ENCODE measurements around the gene ROBO4.

ROBO4 gene

DNA sequence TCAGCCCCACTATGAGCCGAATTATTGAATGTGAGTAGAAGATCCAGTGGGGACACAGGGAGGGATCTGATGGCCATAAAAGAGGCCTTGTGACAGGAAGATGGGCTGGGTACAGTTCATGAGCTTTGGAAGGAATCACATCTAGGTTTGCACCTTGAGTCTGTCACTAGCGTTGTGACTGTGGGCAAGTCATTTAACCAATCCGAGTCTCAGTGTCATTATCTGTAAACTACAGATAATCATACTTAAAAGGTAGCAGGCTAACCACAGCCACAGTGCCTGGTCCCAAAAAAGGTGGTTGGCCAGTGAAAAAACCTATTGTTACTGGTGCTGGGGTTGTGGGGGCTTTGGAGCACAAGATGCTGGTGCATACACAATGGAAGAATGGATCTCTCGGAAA lies 25.2 kb upstream of the ROBO4 start:
- peaks cover 11% of the 10 kb centered on the region for H3K4me1 ChIP-seq (ENCODE audit: control insufficient read depth, insufficient read depth, low read depth, low read length)
- no peak overlapping the region for H3K14ac ChIP-seq (ENCODE audit: low read length in 2 of 2)
- H2BK120ac ChIP-seq (ENCODE audit: low read depth, low read length), result no peak overlapping the region
- H2AFZ ChIP-seq (ENCODE audit: low read depth, low read length), result no peak overlapping the region
- H3K79me1 ChIP-seq (replicated peaks; ENCODE audit: low read length, poor library complexity, severe bottlenecking), result no peaks in the 10 kb centered on the region
- H2BK15ac ChIP-seq (ENCODE audit: low read depth, poor library complexity, severe bottlenecking), result no peak overlapping the region
- no peak overlapping the region for H4K8ac ChIP-seq (ENCODE audit: low read length)
- H3K4me3 ChIP-seq (ENCODE audit: insufficient read depth in 1 of 2, low read depth in 1 of 2, low read length in 2 of 2), result no peak overlapping the region
- DNase-seq, result no peak
- no peak overlapping the region for H3K9ac ChIP-seq (ENCODE audit: low read length)
- no peak overlapping the region for H3K23ac ChIP-seq (ENCODE audit: low read length in 2 of 2)
- H3K9me3 ChIP-seq (ENCODE audit: control insufficient read depth, low read length), result no peaks in the 10 kb centered on the region
- H3K4ac ChIP-seq (ENCODE audit: low read depth in 1 of 2, low read length in 2 of 2), result no peak overlapping the region
- over 99% methylated on average over 4 of the region's 4 CpGs for WGBS
- no peak overlapping the region for H2AK5ac ChIP-seq (ENCODE audit: low read length, severe bottlenecking)
- H2BK12ac ChIP-seq (ENCODE audit: low read length in 2 of 2), result no peak overlapping the region
- H3K18ac ChIP-seq (ENCODE audit: low read depth in 1 of 2, low read length in 2 of 2), result no peak overlapping the region
- no peaks in the 10 kb centered on the region for H3K36me3 ChIP-seq (ENCODE audit: control insufficient read depth in 1 of 2, insufficient read depth in 2 of 2, low read depth in 1 of 2, low read length in 2 of 2)
- H3K27ac ChIP-seq (ENCODE audit: low read length, poor library complexity, severe bottlenecking), result no peak overlapping the region
- peaks cover 0 to 5% of the 10 kb centered on the region in 2 experiments for H3K27me3 ChIP-seq (ENCODE audit: control insufficient read depth in 1 of 2, insufficient read depth in 1 of 2, low read length in 2 of 2)
- H4K91ac ChIP-seq (ENCODE audit: low read length), result no peak overlapping the region
- no peak overlapping the region for H2BK5ac ChIP-seq (ENCODE audit: low read depth, low read length, poor library complexity, severe bottlenecking)
- no peak overlapping the region for H3K4me2 ChIP-seq (ENCODE audit: low read length, poor library complexity, severe bottlenecking)

DNA sequence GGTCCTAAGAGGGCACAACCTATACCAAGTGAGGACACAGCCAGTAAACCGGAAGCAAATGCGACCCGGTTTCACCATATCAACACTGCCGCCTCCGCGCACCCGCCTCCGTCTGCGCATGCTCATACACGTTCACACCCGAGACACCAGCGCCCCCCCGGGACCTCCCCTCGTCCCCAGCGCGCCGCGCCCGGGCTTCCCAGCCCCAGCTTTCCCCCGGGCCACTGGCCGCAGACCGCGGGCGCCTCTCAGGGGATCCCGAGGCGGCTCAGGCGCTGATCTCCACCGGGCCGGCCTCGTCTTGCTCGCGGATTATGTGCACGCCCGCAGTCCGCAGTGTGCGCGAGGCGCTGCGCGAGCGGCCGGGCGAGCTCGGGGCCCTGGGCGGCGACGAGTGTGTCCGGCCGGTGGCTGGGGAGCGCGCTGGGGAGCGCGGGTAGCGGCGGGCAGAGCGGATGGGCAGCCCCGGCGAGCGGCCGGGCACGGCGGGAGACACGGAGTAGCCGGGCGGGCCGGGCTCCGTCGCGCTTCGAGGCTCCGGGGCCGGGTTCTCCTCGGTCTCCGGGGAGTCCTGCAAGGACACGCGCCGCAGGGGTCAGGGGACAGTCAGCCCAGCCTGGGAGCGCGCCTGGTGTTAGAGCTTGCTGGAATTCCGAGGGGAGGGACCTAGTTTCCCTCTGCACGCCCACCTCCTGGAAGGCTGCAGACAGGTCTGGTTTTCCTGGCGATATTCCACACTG lies 23.4 kb upstream of the ROBO4 start:
- Histone ChIP-seq H3K18ac (ENCODE audit: low read depth in 1 of 2, low read length in 2 of 2) (peak overlapping the region; percentile 81 to 90), H3K36me3 (ENCODE audit: control insufficient read depth in 1 of 2, insufficient read depth in 2 of 2, low read depth in 1 of 2, low read length in 2 of 2) (no peaks in the 10 kb centered on the region), H3K14ac (ENCODE audit: low read length in 2 of 2) (peak overlapping the region in 1 of 2 experiments; percentile 79), H3K4me3 (ENCODE audit: insufficient read depth in 1 of 2, low read depth in 1 of 2, low read length in 2 of 2) (peak overlapping the region; percentile 64 to 65), H4K91ac (ENCODE audit: low read length) (peak overlapping the region; percentile 70), H2AFZ (ENCODE audit: low read depth, low read length) (peak overlapping the region; percentile 58), H3K79me1 (replicated peaks; ENCODE audit: low read length, poor library complexity, severe bottlenecking) (no peaks in the 10 kb centered on the region), H2BK15ac (ENCODE audit: low read depth, poor library complexity, severe bottlenecking) (peak overlapping the region; percentile 93), H3K9me3 (ENCODE audit: control insufficient read depth, low read length) (no peaks in the 10 kb centered on the region), H2BK120ac (ENCODE audit: low read depth, low read length) (peak overlapping the region; percentile 78), H3K9ac (ENCODE audit: low read length) (peak overlapping the region; percentile 56), H2AK5ac (ENCODE audit: low read length, severe bottlenecking) (no peak overlapping the region), H3K4me1 (ENCODE audit: control insufficient read depth, insufficient read depth, low read depth, low read length) (peaks cover 11% of the 10 kb centered on the region), H2BK12ac (ENCODE audit: low read length in 2 of 2) (peak overlapping the region; percentile 8 to 15), H3K23ac (ENCODE audit: low read length in 2 of 2) (peak overlapping the region in 1 of 2 experiments; percentile 85), H2BK5ac (ENCODE audit: low read depth, low read length, poor library complexity, severe bottlenecking) (peak overlapping the region; percentile 79), H3K27me3 (ENCODE audit: control insufficient read depth in 1 of 2, insufficient read depth in 1 of 2, low read length in 2 of 2) (peaks cover 0 to 5% of the 10 kb centered on the region in 2 experiments), H4K8ac (ENCODE audit: low read length) (peak overlapping the region; percentile 94), H3K4me2 (ENCODE audit: low read length, poor library complexity, severe bottlenecking) (peak overlapping the region; percentile 79), H3K27ac (ENCODE audit: low read length, poor library complexity, severe bottlenecking) (no peak overlapping the region), H3K4ac (ENCODE audit: low read depth in 1 of 2, low read length in 2 of 2) (peak overlapping the region; percentile 41 to 83)
- DNase-seq, result peak; percentile 74
- WGBS, result 2% methylated on average over 63 of the region's 82 CpGs

DNA sequence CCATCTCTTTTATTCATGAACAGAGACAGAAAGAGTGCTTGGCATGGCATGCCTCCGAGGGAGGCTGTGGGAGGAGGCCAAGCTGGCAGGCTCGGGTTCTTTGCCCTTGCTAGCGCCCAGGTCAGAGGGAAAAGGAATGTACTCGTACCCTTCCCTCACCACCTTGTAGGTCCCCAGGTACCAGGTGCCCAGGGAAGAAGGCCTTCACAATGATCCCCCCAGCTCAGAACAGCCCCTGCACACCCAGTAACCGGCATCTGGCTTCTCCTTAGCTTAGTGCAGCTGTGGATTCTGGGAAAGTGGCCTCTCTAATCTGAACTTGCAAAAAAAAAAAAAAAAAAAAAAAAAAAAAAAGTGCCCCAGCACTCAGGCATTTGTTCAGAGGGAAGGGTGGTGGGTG lies 22.7 kb upstream of the ROBO4 start:
- no peak overlapping the region for H3K23ac ChIP-seq (ENCODE audit: low read length in 2 of 2)
- H3K36me3 ChIP-seq (ENCODE audit: control insufficient read depth in 1 of 2, insufficient read depth in 2 of 2, low read depth in 1 of 2, low read length in 2 of 2), result no peaks in the 10 kb centered on the region
- no peak overlapping the region for H2BK120ac ChIP-seq (ENCODE audit: low read depth, low read length)
- peak overlapping the region; percentile 32 for H4K91ac ChIP-seq (ENCODE audit: low read length)
- H3K4me3 ChIP-seq (ENCODE audit: insufficient read depth in 1 of 2, low read depth in 1 of 2, low read length in 2 of 2), result no peak overlapping the region
- peak overlapping the region; percentile 87 for H4K8ac ChIP-seq (ENCODE audit: low read length)
- no peak overlapping the region for H2BK15ac ChIP-seq (ENCODE audit: low read depth, poor library complexity, severe bottlenecking)
- peaks cover 0 to 5% of the 10 kb centered on the region in 2 experiments for H3K27me3 ChIP-seq (ENCODE audit: control insufficient read depth in 1 of 2, insufficient read depth in 1 of 2, low read length in 2 of 2)
- H3K27ac ChIP-seq (ENCODE audit: low read length, poor library complexity, severe bottlenecking), result no peak overlapping the region
- H3K4ac ChIP-seq (ENCODE audit: low read depth in 1 of 2, low read length in 2 of 2), result no peak overlapping the region
- H2AK5ac ChIP-seq (ENCODE audit: low read length, severe bottlenecking), result peak overlapping the region; percentile 73
- WGBS, result 86% methylated on average over 5 of the region's 5 CpGs
- no peak overlapping the region for H2BK12ac ChIP-seq (ENCODE audit: low read length in 2 of 2)
- no peak overlapping the region for H2AFZ ChIP-seq (ENCODE audit: low read depth, low read length)
- H3K9me3 ChIP-seq (ENCODE audit: control insufficient read depth, low read length), result no peaks in the 10 kb centered on the region
- H3K14ac ChIP-seq (ENCODE audit: low read length in 2 of 2), result no peak overlapping the region
- H3K4me2 ChIP-seq (ENCODE audit: low read length, poor library complexity, severe bottlenecking), result peak overlapping the region; percentile 79
- H3K79me1 ChIP-seq (replicated peaks; ENCODE audit: low read length, poor library complexity, severe bottlenecking), result no peaks in the 10 kb centered on the region
- peak overlapping the region; percentile 56 for H3K9ac ChIP-seq (ENCODE audit: low read length)
- H3K18ac ChIP-seq (ENCODE audit: low read depth in 1 of 2, low read length in 2 of 2), result peak overlapping the region in 1 of 2 experiments; percentile 14
- H2BK5ac ChIP-seq (ENCODE audit: low read depth, low read length, poor library complexity, severe bottlenecking), result no peak overlapping the region
- peaks cover 13% of the 10 kb centered on the region for H3K4me1 ChIP-seq (ENCODE audit: control insufficient read depth, insufficient read depth, low read depth, low read length)
- DNase-seq, result no peak

DNA sequence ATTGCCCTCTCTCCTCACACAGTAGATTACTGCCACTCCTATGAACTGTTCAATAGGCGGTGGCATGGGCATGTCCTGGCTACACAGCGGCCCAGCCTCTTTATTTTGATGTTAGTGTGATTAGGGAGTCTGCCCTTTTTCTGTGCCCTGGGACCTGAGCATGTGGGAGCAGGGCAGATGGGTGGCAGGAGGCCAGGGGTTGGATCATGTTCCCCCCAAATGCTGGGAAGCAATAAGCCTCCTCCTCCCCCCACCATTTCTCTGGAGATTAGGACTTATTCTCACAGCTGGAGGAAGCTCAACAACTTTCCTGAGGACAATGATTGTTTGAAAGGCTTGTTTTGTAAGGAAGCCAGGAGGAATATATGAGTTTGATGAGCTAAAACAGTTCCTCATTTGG lies 22.2 kb upstream of the ROBO4 start:
- Histone ChIP-seq H2BK5ac (ENCODE audit: low read depth, low read length, poor library complexity, severe bottlenecking) (no peak overlapping the region), H2AFZ (ENCODE audit: low read depth, low read length) (no peak overlapping the region), H3K18ac (ENCODE audit: low read depth in 1 of 2, low read length in 2 of 2) (no peak overlapping the region), H2BK12ac (ENCODE audit: low read length in 2 of 2) (no peak overlapping the region), H3K27ac (ENCODE audit: low read length, poor library complexity, severe bottlenecking) (no peak overlapping the region), H3K4me3 (ENCODE audit: insufficient read depth in 1 of 2, low read depth in 1 of 2, low read length in 2 of 2) (no peak overlapping the region), H2BK120ac (ENCODE audit: low read depth, low read length) (no peak overlapping the region), H3K27me3 (ENCODE audit: control insufficient read depth in 1 of 2, insufficient read depth in 1 of 2, low read length in 2 of 2) (peaks cover 0 to 5% of the 10 kb centered on the region in 2 experiments), H3K4me1 (ENCODE audit: control insufficient read depth, insufficient read depth, low read depth, low read length) (peaks cover 13% of the 10 kb centered on the region), H3K4me2 (ENCODE audit: low read length, poor library complexity, severe bottlenecking) (no peak overlapping the region), H3K14ac (ENCODE audit: low read length in 2 of 2) (no peak overlapping the region), H3K79me1 (replicated peaks; ENCODE audit: low read length, poor library complexity, severe bottlenecking) (no peaks in the 10 kb centered on the region), H4K8ac (ENCODE audit: low read length) (peak overlapping the region; percentile 32), H3K4ac (ENCODE audit: low read depth in 1 of 2, low read length in 2 of 2) (no peak overlapping the region), H4K91ac (ENCODE audit: low read length) (no peak overlapping the region), H3K9me3 (ENCODE audit: control insufficient read depth, low read length) (no peaks in the 10 kb centered on the region), H2AK5ac (ENCODE audit: low read length, severe bottlenecking) (no peak overlapping the region), H3K36me3 (ENCODE audit: control insufficient read depth in 1 of 2, insufficient read depth in 2 of 2, low read depth in 1 of 2, low read length in 2 of 2) (no peaks in the 10 kb centered on the region), H3K9ac (ENCODE audit: low read length) (no peak overlapping the region), H3K23ac (ENCODE audit: low read length in 2 of 2) (no peak overlapping the region), H2BK15ac (ENCODE audit: low read depth, poor library complexity, severe bottlenecking) (no peak overlapping the region)
- no peak for DNase-seq
- 100% methylated on average over 2 of the region's 2 CpGs for WGBS
